ENCODE measurements around the gene GCM1. TPM values are rescaled to one million over a fixed set of nuclear protein-coding genes. Genes with fewer than 3 reads are reported as not detected.

GCM1 gene
- total RNA-seq, 1 donor from 2014 or later: not detected

DNA sequence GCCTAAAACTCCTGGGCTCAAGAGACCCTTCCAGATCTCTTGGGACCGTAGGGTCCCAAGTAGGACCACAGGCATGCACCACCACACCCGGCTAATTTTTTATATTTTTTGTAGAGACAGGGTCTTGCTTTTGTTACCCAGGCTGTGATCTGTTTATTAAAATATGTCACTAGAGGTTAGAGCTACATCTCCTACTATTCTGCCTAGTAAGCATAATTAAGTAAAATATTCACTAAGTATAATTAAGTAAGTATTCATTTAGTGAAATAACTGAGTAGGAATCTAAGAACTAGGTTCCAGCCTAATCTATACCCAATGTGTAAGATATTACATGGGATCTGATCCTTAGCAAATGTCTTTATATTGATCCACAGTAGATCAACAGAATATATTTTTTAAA lies 40.2 kb upstream of the GCM1 start:
- Histone ChIP-seq H3K4me3 (no peak overlapping the region), H3K27ac (no peak overlapping the region), H3K9me3 (no peaks in the 10 kb centered on the region), H3K4me1 (no peaks in the 10 kb centered on the region), H3K27me3 (ENCODE audit: low read depth) (no peaks in the 10 kb centered on the region), H3K36me3 (no peaks in the 10 kb centered on the region)
- ATAC-seq (no peak), DNase-seq (no peak)
- intact Hi-C loops (cut with DNase I): no loop called here
- TF ChIP-seq, protein P1, sequence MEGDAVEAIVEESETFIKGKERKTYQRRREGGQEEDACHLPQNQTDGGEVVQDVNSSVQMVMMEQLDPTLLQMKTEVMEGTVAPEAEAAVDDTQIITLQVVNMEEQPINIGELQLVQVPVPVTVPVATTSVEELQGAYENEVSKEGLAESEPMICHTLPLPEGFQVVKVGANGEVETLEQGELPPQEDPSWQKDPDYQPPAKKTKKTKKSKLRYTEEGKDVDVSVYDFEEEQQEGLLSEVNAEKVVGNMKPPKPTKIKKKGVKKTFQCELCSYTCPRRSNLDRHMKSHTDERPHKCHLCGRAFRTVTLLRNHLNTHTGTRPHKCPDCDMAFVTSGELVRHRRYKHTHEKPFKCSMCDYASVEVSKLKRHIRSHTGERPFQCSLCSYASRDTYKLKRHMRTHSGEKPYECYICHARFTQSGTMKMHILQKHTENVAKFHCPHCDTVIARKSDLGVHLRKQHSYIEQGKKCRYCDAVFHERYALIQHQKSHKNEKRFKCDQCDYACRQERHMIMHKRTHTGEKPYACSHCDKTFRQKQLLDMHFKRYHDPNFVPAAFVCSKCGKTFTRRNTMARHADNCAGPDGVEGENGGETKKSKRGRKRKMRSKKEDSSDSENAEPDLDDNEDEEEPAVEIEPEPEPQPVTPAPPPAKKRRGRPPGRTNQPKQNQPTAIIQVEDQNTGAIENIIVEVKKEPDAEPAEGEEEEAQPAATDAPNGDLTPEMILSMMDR (IDR thresholded peaks at IDR 0.05): no peak

- H3K4me3 ChIP-seq: no peak overlapping the region
- no peak for DNase-seq
- no peaks in the 10 kb centered on the region for H3K36me3 ChIP-seq
- H3K27ac ChIP-seq: no peak overlapping the region
- H3K4me1 ChIP-seq: no peaks in the 10 kb centered on the region
- no peak for ATAC-seq
- intact Hi-C loops (cut with DNase I): no loop called here
- TF ChIP-seq, protein P1 (IDR thresholded peaks at IDR 0.05): no peak
- no peaks in the 10 kb centered on the region for H3K27me3 ChIP-seq (ENCODE audit: low read depth)
- no peaks in the 10 kb centered on the region for H3K9me3 ChIP-seq
These were observed 32.0 kb upstream of the GCM1 start for GRCh38 chr6:53180678-53181077.

GRCh38 chr6:53179961-53180651 lies 31.5 kb upstream of the GCM1 start:
- Histone ChIP-seq H3K9me3 (no peaks in the 10 kb centered on the region), H3K4me1 (no peaks in the 10 kb centered on the region), H3K27me3 (ENCODE audit: low read depth) (no peaks in the 10 kb centered on the region), H3K36me3 (no peaks in the 10 kb centered on the region), H3K4me3 (no peak overlapping the region), H3K27ac (no peak overlapping the region)
- TF ChIP-seq, protein P1 (IDR thresholded peaks at IDR 0.05): no peak
- intact Hi-C loops (cut with DNase I): no loop called here
- peak; percentile 47 to 52 for ATAC-seq
- DNase-seq: peak; percentile 50

DNA sequence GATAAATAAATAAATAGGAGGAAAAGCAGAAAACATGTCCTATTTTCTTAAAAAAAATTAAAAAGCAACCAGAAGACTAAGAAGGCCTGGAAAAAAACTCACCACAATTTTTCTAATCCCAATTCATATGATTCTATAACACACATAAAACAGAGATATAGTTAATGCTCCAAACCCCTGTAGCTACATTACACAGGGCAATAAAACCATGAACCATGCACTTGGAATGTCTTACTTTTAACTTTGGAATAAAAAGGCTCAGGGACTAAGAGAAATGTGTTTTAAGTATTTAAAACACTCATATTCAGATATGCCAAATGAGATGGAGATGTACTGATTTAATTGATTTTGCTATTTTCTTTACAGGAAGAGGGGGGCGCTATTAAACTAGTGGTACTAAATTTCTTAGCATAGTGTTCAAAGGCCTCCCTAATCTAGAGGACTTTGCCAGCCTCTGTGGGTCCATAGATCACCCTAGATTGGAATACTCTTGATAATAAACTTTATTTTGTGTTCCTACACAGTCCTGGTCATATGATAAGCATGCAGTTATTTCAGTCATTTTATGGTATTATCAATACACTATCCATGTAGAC lies 30.3 kb upstream of the GCM1 start:
- no peak for ATAC-seq

GRCh38 chr6:53175027-53175426 lies 26.4 kb upstream of the GCM1 start:
- no peak for DNase-seq
- no peak overlapping the region for H3K27ac ChIP-seq
- H3K4me3 ChIP-seq: no peak overlapping the region
- ATAC-seq: peak in 1 of 2 donors; percentile 40
- no peaks in the 10 kb centered on the region for H3K9me3 ChIP-seq
- no peaks in the 10 kb centered on the region for H3K27me3 ChIP-seq (ENCODE audit: low read depth)
- intact Hi-C loops (cut with DNase I): no loop called here
- H3K4me1 ChIP-seq: no peaks in the 10 kb centered on the region
- no peaks in the 10 kb centered on the region for H3K36me3 ChIP-seq
- TF ChIP-seq, protein P1 (IDR thresholded peaks at IDR 0.05): no peak

More for the DNA sequence above, 30.3 kb upstream of the GCM1 start:
- no peaks in the 10 kb centered on the region for H3K27me3 ChIP-seq (ENCODE audit: low read depth)
- no peaks in the 10 kb centered on the region for H3K36me3 ChIP-seq
- no peak overlapping the region for H3K4me3 ChIP-seq
- TF ChIP-seq, protein P1 (IDR thresholded peaks at IDR 0.05): no peak
- no peaks in the 10 kb centered on the region for H3K4me1 ChIP-seq
- no peak overlapping the region for H3K27ac ChIP-seq
- H3K9me3 ChIP-seq: no peaks in the 10 kb centered on the region
- intact Hi-C loops (cut with DNase I): no loop called here
- no peak for DNase-seq

All from lower lobe of right lung (tissue), 2 donors.